DND-41 (cell line): Measurements from ENCODE around the gene CARMIL1.

Experiments used
- ATAC-seq: fragments of 200-7000 bp; cut with Tn5 transposase; 3 replicates; pipeline ENCODE4 v1.9.1; 2021; ENCODE audit warnings: low read depth; ENCODE audit not compliant: insufficient read depth
- DNase-seq: peaks from one replicate; pipeline ENCODE4 v3.0.0-alpha.2; 2020
- H2AFZ ChIP-seq: 2 replicates; pipeline ENCODE4 v1.6.0; 2012; ENCODE audit warnings: low read depth, low read length
- H3K27ac ChIP-seq: 2 replicates; pipeline ENCODE4 v1.5.1; 2012; ENCODE audit warnings: low read length, inconsistent platforms
- H3K27me3 ChIP-seq: fragments of 200-600 bp; sonication (generic); 2 replicates; pipeline ENCODE4 v1.6.0; 2012; ENCODE audit warnings: low read length, mild to moderate bottlenecking, inconsistent platforms; ENCODE audit not compliant: insufficient read depth, poor library complexity
- H3K36me3 ChIP-seq: 2 replicates; pipeline ENCODE4 v1.5.1; 2012; ENCODE audit warnings: low read length, inconsistent platforms; ENCODE audit not compliant: insufficient read depth
- H3K4me1 ChIP-seq: 2 replicates; pipeline ENCODE4 v1.5.1; 2012; ENCODE audit warnings: mild to moderate bottlenecking, low read length; ENCODE audit not compliant: insufficient read depth
- H3K4me2 ChIP-seq: 2 replicates; pipeline ENCODE4 v1.6.0; 2012; ENCODE audit warnings: mild to moderate bottlenecking, moderate library complexity, low read length, inconsistent platforms; ENCODE audit not compliant: insufficient read depth
- H3K4me3 ChIP-seq, 2 experiments: fragments of 200-600 bp in 1 of 2; shearing (Covaris generic) in 1 of 2; 2 replicates each; pipeline ENCODE4 v1.5.1; 2012 to 2016; ENCODE audit warnings: inconsistent platforms in 2 of 2, low read length in 2 of 2, mild to moderate bottlenecking in 2 of 2, low read depth in 1 of 2, moderate library complexity in 1 of 2
- H3K79me2 ChIP-seq: 2 replicates; pipeline ENCODE4 v1.6.0; 2012; ENCODE audit warnings: low read length, inconsistent platforms; ENCODE audit not compliant: insufficient read depth
- H3K9ac ChIP-seq: 2 replicates; pipeline ENCODE4 v1.6.0; 2012; ENCODE audit warnings: low read depth, mild to moderate bottlenecking, inconsistent platforms, low read length, moderate library complexity
- H3K9me3 ChIP-seq: 2 replicates; pipeline ENCODE4 v1.5.1; 2012; ENCODE audit warnings: low read length, moderate library complexity, mild to moderate bottlenecking, inconsistent platforms; ENCODE audit not compliant: insufficient read depth, severe bottlenecking
- H4K20me1 ChIP-seq: 2 replicates; pipeline ENCODE4 v1.6.0; 2012; ENCODE audit warnings: low read length; ENCODE audit not compliant: insufficient read depth
- CTCF ChIP-seq: IDR thresholded peaks from 2 replicates; pipeline ENCODE4 v1.5.1; 2012; ENCODE audit warnings: borderline replicate concordance, low read length, moderate library complexity, mild to moderate bottlenecking; ENCODE audit not compliant: poor library complexity, severe bottlenecking; ENCODE audit errors: extremely low read depth
- EZH2 ChIP-seq: IDR thresholded peaks from 3 replicates; pipeline ENCODE4 v1.6.1; 2012; ENCODE audit warnings: borderline replicate concordance, low read depth, mild to moderate bottlenecking, moderate library complexity, low read length, inconsistent platforms; ENCODE audit not compliant: severe bottlenecking

CARMIL1 gene

GRCh38 chr6:25405442-25405841 is 126.3 kb downstream of the CARMIL1 start:
- Histone ChIP-seq H3K4me1 (peaks cover 20% of the 10 kb centered on the region), H3K4me2 (peak overlapping the region; percentile 57), H3K9me3 (no peaks in the 10 kb centered on the region), H3K27ac (no peak overlapping the region), H3K9ac (peak overlapping the region; percentile 6; the same call in 1 of the 2 replicates), H4K20me1 (no peaks in the 10 kb centered on the region), H2AFZ (no peak overlapping the region), H3K27me3 (peaks cover 7% of the 10 kb centered on the region), H3K79me2 (no peaks in the 10 kb centered on the region), H3K4me3 (no peak overlapping the region), H3K36me3 (no peaks in the 10 kb centered on the region)
- no peak for ATAC-seq
- no peak for DNase-seq
- TF ChIP-seq CTCF = no peak
- no peak for TF ChIP-seq EZH2

- Histone ChIP-seq H3K79me2 (no peaks in the 10 kb centered on the region), H3K9me3 (no peaks in the 10 kb centered on the region), H3K36me3 (no peaks in the 10 kb centered on the region), H3K4me3 (no peak overlapping the region), H2AFZ (no peak overlapping the region), H3K27ac (no peak overlapping the region), H3K4me2 (no peak overlapping the region), H4K20me1 (no peaks in the 10 kb centered on the region), H3K9ac (no peak overlapping the region), H3K4me1 (peaks cover 20% of the 10 kb centered on the region), H3K27me3 (peaks cover 11% of the 10 kb centered on the region)
- ATAC-seq = no peak
- TF ChIP-seq EZH2 (no peak), CTCF (no peak)
- no peak for DNase-seq
Measured at GRCh38 chr6:25407431-25407830, 128.3 kb downstream of the CARMIL1 start.

- H3K4me1 ChIP-seq = peaks cover 17% of the 10 kb centered on the region
- H3K4me2 ChIP-seq = peak overlapping the region; percentile 3; the same call in 1 of the 2 replicates
- H3K27me3 ChIP-seq = peaks cover 9% of the 10 kb centered on the region
- no peak overlapping the region for H3K4me3 ChIP-seq
- H3K27ac ChIP-seq = no peak overlapping the region
- H4K20me1 ChIP-seq = no peaks in the 10 kb centered on the region
- no peak overlapping the region for H3K9ac ChIP-seq
- no peaks in the 10 kb centered on the region for H3K79me2 ChIP-seq
- H2AFZ ChIP-seq = no peak overlapping the region
- ATAC-seq (no peak), DNase-seq (no peak)
- no peaks in the 10 kb centered on the region for H3K9me3 ChIP-seq
- no peaks in the 10 kb centered on the region for H3K36me3 ChIP-seq
- TF ChIP-seq CTCF (no peak), EZH2 (no peak)
Measured at GRCh38 chr6:25410102-25410501, 130.9 kb downstream of the CARMIL1 start.

GRCh38 chr6:25411316-25411950 is 132.3 kb downstream of the CARMIL1 start:
- no peak for DNase-seq
- Histone ChIP-seq H3K27ac (no peak overlapping the region), H3K9ac (no peak overlapping the region), H2AFZ (no peak overlapping the region), H3K4me1 (peaks cover 8% of the 10 kb centered on the region; the same call in 1 of the 2 replicates), H3K36me3 (no peaks in the 10 kb centered on the region), H3K9me3 (no peaks in the 10 kb centered on the region), H3K79me2 (no peaks in the 10 kb centered on the region), H3K27me3 (peaks cover 12% of the 10 kb centered on the region), H3K4me3 (no peak overlapping the region), H3K4me2 (no peak overlapping the region), H4K20me1 (no peaks in the 10 kb centered on the region)
- TF ChIP-seq CTCF = no peak
- no peak for TF ChIP-seq EZH2
- ATAC-seq = no peak
